ENCODE data around the gene GJA3.

Gene GJA3

DNA sequence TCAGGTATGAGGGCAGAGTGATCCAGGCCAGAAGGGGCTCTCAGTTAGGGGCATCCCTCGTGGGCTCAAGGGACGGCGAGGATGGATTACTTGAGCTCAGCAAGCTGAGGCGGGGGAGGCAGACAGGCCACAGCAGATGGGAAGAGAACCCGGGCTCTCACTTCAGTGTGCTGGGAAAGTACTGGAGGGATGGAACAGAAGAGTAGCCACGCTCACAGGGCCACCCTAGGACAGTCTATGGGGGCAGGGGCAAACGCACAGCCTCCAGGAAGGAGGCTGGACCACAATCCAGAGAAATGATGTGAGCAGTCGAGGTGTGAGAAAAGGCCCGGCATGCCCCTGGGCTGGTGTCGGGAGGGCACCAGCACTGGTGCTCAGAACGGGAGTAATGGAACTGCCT, 9.2 kb downstream of the GJA3 start:
- Histone ChIP-seq H3K4me2 (ENCODE audit: low read length) (no peak overlapping the region), H3K9me3 (ENCODE audit: insufficient read depth, low read length) (no peaks in the 10 kb centered on the region), H3K9ac (ENCODE audit: low read length) (no peak overlapping the region), H3K4me3 (ENCODE audit: low read length) (no peak overlapping the region), H3K79me2 (ENCODE audit: low read length) (no peaks in the 10 kb centered on the region), H3K4me1 (ENCODE audit: low read length) (peaks cover 13% of the 10 kb centered on the region), H2AFZ (ENCODE audit: low read depth, low read length) (no peak overlapping the region), H3K36me3 (replicated peaks; ENCODE audit: low read depth, low read length) (no peaks in the 10 kb centered on the region), H4K20me1 (ENCODE audit: insufficient read depth, low read length) (no peaks in the 10 kb centered on the region), H3K27ac (ENCODE audit: low read length) (no peak overlapping the region), H3K27me3 (ENCODE audit: low read depth, low read length) (peaks cover 33% of the 10 kb centered on the region)
- TF ChIP-seq EZH2phosphoT487 (IDR thresholded peaks at IDR 0.05; ENCODE audit: low read depth), result no peak
- TF ChIP-seq, protein P1, sequence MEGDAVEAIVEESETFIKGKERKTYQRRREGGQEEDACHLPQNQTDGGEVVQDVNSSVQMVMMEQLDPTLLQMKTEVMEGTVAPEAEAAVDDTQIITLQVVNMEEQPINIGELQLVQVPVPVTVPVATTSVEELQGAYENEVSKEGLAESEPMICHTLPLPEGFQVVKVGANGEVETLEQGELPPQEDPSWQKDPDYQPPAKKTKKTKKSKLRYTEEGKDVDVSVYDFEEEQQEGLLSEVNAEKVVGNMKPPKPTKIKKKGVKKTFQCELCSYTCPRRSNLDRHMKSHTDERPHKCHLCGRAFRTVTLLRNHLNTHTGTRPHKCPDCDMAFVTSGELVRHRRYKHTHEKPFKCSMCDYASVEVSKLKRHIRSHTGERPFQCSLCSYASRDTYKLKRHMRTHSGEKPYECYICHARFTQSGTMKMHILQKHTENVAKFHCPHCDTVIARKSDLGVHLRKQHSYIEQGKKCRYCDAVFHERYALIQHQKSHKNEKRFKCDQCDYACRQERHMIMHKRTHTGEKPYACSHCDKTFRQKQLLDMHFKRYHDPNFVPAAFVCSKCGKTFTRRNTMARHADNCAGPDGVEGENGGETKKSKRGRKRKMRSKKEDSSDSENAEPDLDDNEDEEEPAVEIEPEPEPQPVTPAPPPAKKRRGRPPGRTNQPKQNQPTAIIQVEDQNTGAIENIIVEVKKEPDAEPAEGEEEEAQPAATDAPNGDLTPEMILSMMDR (IDR thresholded peaks at IDR 0.05; ENCODE audit: low read depth, low read length), result no peak

DNA sequence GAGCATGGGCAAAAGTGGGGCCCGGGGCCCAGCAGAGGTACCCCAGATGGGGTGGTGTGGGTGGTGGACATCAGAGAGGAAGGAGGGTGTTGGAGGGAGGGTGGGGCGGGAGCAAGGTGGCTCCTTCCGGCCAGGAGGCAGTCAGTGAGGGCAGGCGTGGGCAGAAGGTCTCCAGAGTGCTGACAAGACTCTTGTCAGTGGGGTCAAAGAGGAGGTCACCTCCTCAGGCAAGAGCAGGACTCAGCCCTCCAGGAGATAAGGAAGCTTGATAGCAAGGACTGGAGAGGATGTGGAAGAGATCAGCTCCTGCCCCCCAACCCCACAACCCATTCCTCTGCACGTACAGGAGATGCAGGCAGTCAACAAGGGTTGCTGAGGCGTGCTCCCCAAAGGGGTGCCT, 9.8 kb downstream of the GJA3 start:
- Histone ChIP-seq H3K4me3 (ENCODE audit: low read length) (no peak overlapping the region), H3K27ac (ENCODE audit: low read length) (no peak overlapping the region), H2AFZ (ENCODE audit: low read depth, low read length) (no peak overlapping the region), H3K4me2 (ENCODE audit: low read length) (no peak overlapping the region), H3K27me3 (ENCODE audit: low read depth, low read length) (peaks cover 36% of the 10 kb centered on the region), H3K36me3 (replicated peaks; ENCODE audit: low read depth, low read length) (no peaks in the 10 kb centered on the region), H3K79me2 (ENCODE audit: low read length) (no peaks in the 10 kb centered on the region), H3K9ac (ENCODE audit: low read length) (no peak overlapping the region), H3K4me1 (ENCODE audit: low read length) (peaks cover 13% of the 10 kb centered on the region), H4K20me1 (ENCODE audit: insufficient read depth, low read length) (no peaks in the 10 kb centered on the region), H3K9me3 (ENCODE audit: insufficient read depth, low read length) (no peaks in the 10 kb centered on the region)
- TF ChIP-seq, protein P1 (IDR thresholded peaks at IDR 0.05; ENCODE audit: low read depth, low read length), result no peak
- TF ChIP-seq EZH2phosphoT487 (IDR thresholded peaks at IDR 0.05; ENCODE audit: low read depth), result no peak

DNA sequence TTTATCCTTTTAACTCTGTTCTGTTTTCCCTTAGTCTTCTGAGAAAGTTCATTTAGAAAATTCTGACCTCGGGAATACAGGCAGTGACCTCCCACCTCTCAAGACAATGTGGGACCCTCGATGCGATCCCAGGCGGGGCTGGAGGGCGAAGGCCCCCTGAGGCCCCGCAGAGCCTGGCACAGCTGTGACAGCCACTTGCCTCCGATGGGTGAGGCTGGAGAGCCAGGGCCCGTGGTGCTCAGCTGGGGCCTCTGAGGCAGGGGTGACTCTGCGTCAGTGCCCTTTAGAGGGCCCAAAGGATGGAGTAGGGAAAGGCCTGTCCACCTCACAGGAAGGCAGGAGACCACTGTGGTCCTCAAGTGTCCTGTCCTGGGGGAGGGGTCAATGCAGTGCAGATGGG, 10.3 kb downstream of the GJA3 start:
- no peak overlapping the region for H3K9ac ChIP-seq (ENCODE audit: low read length)
- H3K9me3 ChIP-seq (ENCODE audit: insufficient read depth, low read length), result no peaks in the 10 kb centered on the region
- H2AFZ ChIP-seq (ENCODE audit: low read depth, low read length), result no peak overlapping the region
- H3K79me2 ChIP-seq (ENCODE audit: low read length), result no peaks in the 10 kb centered on the region
- H3K27ac ChIP-seq (ENCODE audit: low read length), result no peak overlapping the region
- TF ChIP-seq EZH2phosphoT487 (IDR thresholded peaks at IDR 0.05; ENCODE audit: low read depth), result no peak
- TF ChIP-seq, protein P1 (IDR thresholded peaks at IDR 0.05; ENCODE audit: low read depth, low read length), result no peak
- H3K4me1 ChIP-seq (ENCODE audit: low read length), result peaks cover 13% of the 10 kb centered on the region
- H3K36me3 ChIP-seq (replicated peaks; ENCODE audit: low read depth, low read length), result no peaks in the 10 kb centered on the region
- H3K4me3 ChIP-seq (ENCODE audit: low read length), result no peak overlapping the region
- no peak overlapping the region for H3K4me2 ChIP-seq (ENCODE audit: low read length)
- no peaks in the 10 kb centered on the region for H4K20me1 ChIP-seq (ENCODE audit: insufficient read depth, low read length)
- peaks cover 36% of the 10 kb centered on the region for H3K27me3 ChIP-seq (ENCODE audit: low read depth, low read length)

GRCh38 chr13:20149762-20150161, 11.1 kb downstream of the GJA3 start:
- TF ChIP-seq, protein P1 (IDR thresholded peaks at IDR 0.05; ENCODE audit: low read depth, low read length), result no peak
- TF ChIP-seq EZH2phosphoT487 (IDR thresholded peaks at IDR 0.05; ENCODE audit: low read depth), result no peak
- no peak overlapping the region for H3K4me3 ChIP-seq (ENCODE audit: low read length)
- H3K27ac ChIP-seq (ENCODE audit: low read length), result no peak overlapping the region
- H3K36me3 ChIP-seq (replicated peaks; ENCODE audit: low read depth, low read length), result no peaks in the 10 kb centered on the region
- no peak overlapping the region for H3K9ac ChIP-seq (ENCODE audit: low read length)
- H3K27me3 ChIP-seq (ENCODE audit: low read depth, low read length), result peaks cover 36% of the 10 kb centered on the region
- peaks cover 13% of the 10 kb centered on the region for H3K4me1 ChIP-seq (ENCODE audit: low read length)
- no peak overlapping the region for H3K4me2 ChIP-seq (ENCODE audit: low read length)
- no peaks in the 10 kb centered on the region for H3K9me3 ChIP-seq (ENCODE audit: insufficient read depth, low read length)
- H2AFZ ChIP-seq (ENCODE audit: low read depth, low read length), result no peak overlapping the region
- H3K79me2 ChIP-seq (ENCODE audit: low read length), result no peaks in the 10 kb centered on the region
- H4K20me1 ChIP-seq (ENCODE audit: insufficient read depth, low read length), result no peaks in the 10 kb centered on the region

Measured in OCI-LY3 (cell line).